Loucy (cell line): ENCODE results near the gene WNT9A.

Source experiments
- CTCF ChIP-seq: fragments of 200-600 bp; sonication (generic); conservative IDR thresholded peaks from 2 replicates; pipeline ENCODE4 v1.5.1; 2014; ENCODE audit warnings: mild to moderate bottlenecking, antibody characterized with exemption, low read length
- EZH2phosphoT487 ChIP-seq: fragments of 200-600 bp; IDR thresholded peaks from 2 replicates; pipeline ENCODE4 v1.6.1; 2018; ENCODE audit warnings: antibody characterized with exemption, mild to moderate bottlenecking, moderate library complexity, borderline replicate concordance

- TF ChIP-seq CTCF, result peak; percentile 3; the same call in 1 of the 2 replicates
- TF ChIP-seq EZH2phosphoT487, result no peak
Measured at GRCh38 chr1:227954163-227954850, 6.6 kb upstream of the WNT9A start.
